Ishikawa (cell line): ENCODE data around the gene MYMX.

ENCODE experiments used
- EGR1 ChIP-seq: IDR thresholded peaks from 2 replicates; pipeline ENCODE4 v1.6.1; 2012
- EP300 ChIP-seq: IDR thresholded peaks from 2 replicates; pipeline ENCODE4 v1.6.1; 2012; ENCODE audit warnings: borderline replicate concordance
- FOXM1 ChIP-seq: IDR thresholded peaks from 2 replicates; pipeline ENCODE4 v1.6.1; 2012; ENCODE audit warnings: low read depth, borderline replicate concordance
- TAF1 ChIP-seq: IDR thresholded peaks from 2 replicates; pipeline ENCODE4 v1.6.1; 2012; ENCODE audit warnings: low read depth, mild to moderate bottlenecking
- YY1 ChIP-seq: IDR thresholded peaks from 2 replicates; pipeline ENCODE4 v1.6.1; 2012; ENCODE audit warnings: low read depth
- TF ChIP-seq, protein P1 (sequence below): IDR thresholded peaks from 2 replicates; pipeline ENCODE4 v1.6.1; 2012; ENCODE audit warnings: low read depth, mild to moderate bottlenecking
- TF ChIP-seq, protein P2 (sequence below): IDR thresholded peaks from 2 replicates; pipeline ENCODE4 v1.6.1; 2012

DNA sequence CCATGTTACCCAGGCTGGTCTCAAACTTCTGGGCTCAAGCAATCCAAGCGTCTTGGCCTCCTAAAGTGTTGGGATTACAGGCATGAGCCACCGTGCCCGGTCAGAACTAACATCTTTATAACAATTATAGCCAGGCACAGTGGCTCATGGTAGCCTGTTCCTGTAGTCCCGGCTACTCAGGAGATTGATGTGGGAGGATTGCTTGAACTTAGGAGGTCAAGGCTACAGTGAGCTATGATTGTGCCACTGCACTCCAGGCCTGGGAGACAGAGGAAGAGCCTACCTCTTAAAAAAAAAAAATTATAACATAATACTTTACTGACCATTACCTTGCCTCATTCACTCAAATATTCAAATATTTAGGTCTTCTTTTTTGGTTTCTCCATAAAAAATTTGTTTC, 16.8 kb upstream of the MYMX start:
- TF ChIP-seq, protein P1, sequence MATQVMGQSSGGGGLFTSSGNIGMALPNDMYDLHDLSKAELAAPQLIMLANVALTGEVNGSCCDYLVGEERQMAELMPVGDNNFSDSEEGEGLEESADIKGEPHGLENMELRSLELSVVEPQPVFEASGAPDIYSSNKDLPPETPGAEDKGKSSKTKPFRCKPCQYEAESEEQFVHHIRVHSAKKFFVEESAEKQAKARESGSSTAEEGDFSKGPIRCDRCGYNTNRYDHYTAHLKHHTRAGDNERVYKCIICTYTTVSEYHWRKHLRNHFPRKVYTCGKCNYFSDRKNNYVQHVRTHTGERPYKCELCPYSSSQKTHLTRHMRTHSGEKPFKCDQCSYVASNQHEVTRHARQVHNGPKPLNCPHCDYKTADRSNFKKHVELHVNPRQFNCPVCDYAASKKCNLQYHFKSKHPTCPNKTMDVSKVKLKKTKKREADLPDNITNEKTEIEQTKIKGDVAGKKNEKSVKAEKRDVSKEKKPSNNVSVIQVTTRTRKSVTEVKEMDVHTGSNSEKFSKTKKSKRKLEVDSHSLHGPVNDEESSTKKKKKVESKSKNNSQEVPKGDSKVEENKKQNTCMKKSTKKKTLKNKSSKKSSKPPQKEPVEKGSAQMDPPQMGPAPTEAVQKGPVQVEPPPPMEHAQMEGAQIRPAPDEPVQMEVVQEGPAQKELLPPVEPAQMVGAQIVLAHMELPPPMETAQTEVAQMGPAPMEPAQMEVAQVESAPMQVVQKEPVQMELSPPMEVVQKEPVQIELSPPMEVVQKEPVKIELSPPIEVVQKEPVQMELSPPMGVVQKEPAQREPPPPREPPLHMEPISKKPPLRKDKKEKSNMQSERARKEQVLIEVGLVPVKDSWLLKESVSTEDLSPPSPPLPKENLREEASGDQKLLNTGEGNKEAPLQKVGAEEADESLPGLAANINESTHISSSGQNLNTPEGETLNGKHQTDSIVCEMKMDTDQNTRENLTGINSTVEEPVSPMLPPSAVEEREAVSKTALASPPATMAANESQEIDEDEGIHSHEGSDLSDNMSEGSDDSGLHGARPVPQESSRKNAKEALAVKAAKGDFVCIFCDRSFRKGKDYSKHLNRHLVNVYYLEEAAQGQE, result no peak
- TF ChIP-seq, protein P2, sequence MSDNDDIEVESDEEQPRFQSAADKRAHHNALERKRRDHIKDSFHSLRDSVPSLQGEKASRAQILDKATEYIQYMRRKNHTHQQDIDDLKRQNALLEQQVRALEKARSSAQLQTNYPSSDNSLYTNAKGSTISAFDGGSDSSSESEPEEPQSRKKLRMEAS, result no peak
- no peak for TF ChIP-seq YY1
- no peak for TF ChIP-seq EP300
- no peak for TF ChIP-seq EGR1
- no peak for TF ChIP-seq TAF1
- no peak for TF ChIP-seq FOXM1
